Sigmoid colon (tissue), 7 donors: ENCODE data around the gene SLC28A2. TPM values are rescaled to one million over a fixed set of nuclear protein-coding genes. Genes with fewer than 3 reads are reported as not detected.
"Not testable (repeated sequence)": the region's sequence is repeated elsewhere in the genome, so short reads cannot be mapped to it uniquely, and the experiment has no call there.

Experiments used
- DNase-seq: peaks from one replicate; pipeline ENCODE4 v3.0.0-alpha.2; 2019
- H3K27ac ChIP-seq, 4 donors: fragments of 200-600 bp; sonication (generic); one replicate each; pipeline ENCODE4 v1.5.1; 2016 to 2019; ENCODE audit warnings: mild to moderate bottlenecking in 1 of 4
- H3K27me3 ChIP-seq, 3 donors: fragments of 200-600 bp; sonication (generic); one replicate each; pipeline ENCODE4 v1.5.1; 2019; ENCODE audit warnings: mild to moderate bottlenecking in 1 of 3
- H3K36me3 ChIP-seq, 4 donors: fragments of 200-600 bp; sonication (generic); one replicate each; pipeline ENCODE4 v1.5.1; 2016 to 2019
- H3K4me1 ChIP-seq, 4 donors: fragments of 200-600 bp; sonication (generic); one replicate each; pipeline ENCODE4 v1.5.1; 2017 to 2019
- H3K4me3 ChIP-seq, 4 donors: fragments of 200-600 bp; sonication (generic); one replicate each; pipeline ENCODE4 v1.5.1; 2017 to 2019; ENCODE audit warnings: mild to moderate bottlenecking in 2 of 4, moderate library complexity in 1 of 4
- H3K9me3 ChIP-seq, 4 donors: fragments of 200-600 bp in 3 of 4; sonication (generic) in 3 of 4; one replicate each; pipeline versions ENCODE4 v1.5.1 to v1.6.1; 2013 to 2019
- CTCF ChIP-seq, 4 experiments: fragments of 450-650 bp in 3 of 4; fragments of 200-600 bp in 1 of 4; IDR thresholded peaks; one replicate each; pipeline ENCODE4 v1.5.1; 2016 to 2019; ENCODE audit warnings: antibody characterized with exemption in 4 of 4, mild to moderate bottlenecking in 3 of 4, moderate library complexity in 2 of 4
- EP300 ChIP-seq, 4 donors: sonication (generic); formaldehyde crosslinking; IDR thresholded peaks; one replicate each; pipeline ENCODE4 v1.6.1; 2017; ENCODE audit warnings: antibody characterized with exemption in 4 of 4
- POLR2A ChIP-seq, 2 donors: fragments of 450-650 bp; IDR thresholded peaks; one replicate each; pipeline ENCODE4 v1.6.1; 2016; ENCODE audit warnings: antibody characterized with exemption in 2 of 2, mild to moderate bottlenecking in 2 of 2, moderate library complexity in 2 of 2
- POLR2AphosphoS5 ChIP-seq, 4 donors: sonication (generic); formaldehyde crosslinking; IDR thresholded peaks; one replicate each; pipeline ENCODE4 v1.6.1; 2017; ENCODE audit warnings: antibody characterized with exemption in 4 of 4
- WGBS, 2 donors: extraction: QIAGEN DNeasy Blood & Tissue Kit; methylation state at CpG; one replicate each; pipeline ENCODE4 v1.1.7; 2013; 5-methylcytosine and 5-hydroxymethylcytosine counted together
- intact Hi-C: fragments of 100-400 bp; cut with DNase I; formaldehyde crosslinking; loops from one replicate; pipeline ENCODE4 v1.15.1; 2023
- polyA plus RNA-seq, 3 donors: library from polyadenylated mRNA; stranded (reverse); fragments of 200-250 nt; gene quantifications; one replicate each; pipeline ENCODE4 v1.2.3, GENCODE V29; 2013
- total RNA-seq, 4 donors: library from RNA; depleted of rRNA; stranded (reverse); fragments of >200 nt; gene quantifications; one replicate each; pipeline ENCODE4 v1.1.0, GENCODE V29; 2016
- donor health status: healthy with polysubstance abuse.
- donor health status: Bipolar disorder and iron deficiency.
- donor health status: healthy.

SLC28A2 gene
- total and polyA plus RNA-seq, 7 donors = 1.2 to 3.0 (median 1.8) TPM; not detected in 4

- intact Hi-C loops = no loop called here
- DNase-seq = no peak
- no peak overlapping the region for H3K27ac ChIP-seq
- no peaks in the 10 kb centered on the region for H3K9me3 ChIP-seq
- H3K4me1 ChIP-seq = no peaks in the 10 kb centered on the region
- H3K27me3 ChIP-seq = peaks cover 0 to 4% (median 0%) of the 10 kb centered on the region in 3 donors
- TF ChIP-seq POLR2AphosphoS5 (IDR thresholded peaks at IDR 0.05) (no peak), POLR2A (IDR thresholded peaks at IDR 0.05) (no peak), CTCF (IDR thresholded peaks at IDR 0.05) (no peak), EP300 (IDR thresholded peaks at IDR 0.05) (no peak)
- H3K4me3 ChIP-seq = no peak overlapping the region
- H3K36me3 ChIP-seq = no peaks in the 10 kb centered on the region
- WGBS, 2 donors = 89 to 95% methylated on average over 2 of the region's 2 CpGs
Observed at GRCh38 chr15:45287390-45287956, 35.4 kb downstream of the SLC28A2 start.

- no peak for DNase-seq
- Histone ChIP-seq H3K4me1 (no peaks in the 10 kb centered on the region), H3K9me3 (no peaks in the 10 kb centered on the region), H3K4me3 (no peak overlapping the region), H3K36me3 (no peaks in the 10 kb centered on the region), H3K27me3 (peaks cover 0 to 4% (median 0%) of the 10 kb centered on the region in 3 donors), H3K27ac (no peak overlapping the region)
- TF ChIP-seq POLR2AphosphoS5 (IDR thresholded peaks at IDR 0.05) = no peak
- no peak for TF ChIP-seq CTCF (IDR thresholded peaks at IDR 0.05)
- no peak for TF ChIP-seq EP300 (IDR thresholded peaks at IDR 0.05)
- TF ChIP-seq POLR2A (IDR thresholded peaks at IDR 0.05) = no peak
- WGBS, 2 donors = 86 to 87% methylated on average over 6 of the region's 6 CpGs
- intact Hi-C loops = no loop called here
Observed at GRCh38 chr15:45288947-45289346, 36.9 kb downstream of the SLC28A2 start.

GRCh38 chr15:45291822-45292582 is 40.0 kb downstream of the SLC28A2 start:
- H3K4me1 ChIP-seq = no peaks in the 10 kb centered on the region
- H3K9me3 ChIP-seq = no peaks in the 10 kb centered on the region
- H3K4me3 ChIP-seq = no peak overlapping the region
- no peaks in the 10 kb centered on the region for H3K36me3 ChIP-seq
- intact Hi-C loops = no loop called here
- no peak overlapping the region for H3K27ac ChIP-seq
- DNase-seq = no peak
- no peaks in the 10 kb centered on the region for H3K27me3 ChIP-seq
- WGBS, 2 donors = 88 to 91% methylated on average over 9 of the region's 9 CpGs
- no peak for TF ChIP-seq EP300 (IDR thresholded peaks at IDR 0.05)
- TF ChIP-seq CTCF (IDR thresholded peaks at IDR 0.05) = no peak
- no peak for TF ChIP-seq POLR2AphosphoS5 (IDR thresholded peaks at IDR 0.05)
- TF ChIP-seq POLR2A (IDR thresholded peaks at IDR 0.05) = no peak

GRCh38 chr15:45293326-45293725 is 41.3 kb downstream of the SLC28A2 start:
- intact Hi-C loops, H3K9me3 ChIP-seq, DNase-seq, H3K36me3 ChIP-seq, H3K4me1 ChIP-seq, H3K27ac ChIP-seq, H3K4me3 ChIP-seq, H3K27me3 ChIP-seq: not testable (repeated sequence)
- WGBS, 2 donors = 97% methylated on average over 18 of the region's 27 CpGs

- DNase-seq, H3K27me3 ChIP-seq, H3K9me3 ChIP-seq, intact Hi-C loops, H3K4me1 ChIP-seq, H3K4me3 ChIP-seq, H3K27ac ChIP-seq, H3K36me3 ChIP-seq: not testable (repeated sequence)
- WGBS, 2 donors = 84 to 98% methylated on average over 2 of the region's 2 CpGs
Observed at GRCh38 chr15:45298964-45299378, 46.9 kb downstream of the SLC28A2 start.
